ENCODE data around the gene BAX.

Gene BAX

DNA sequence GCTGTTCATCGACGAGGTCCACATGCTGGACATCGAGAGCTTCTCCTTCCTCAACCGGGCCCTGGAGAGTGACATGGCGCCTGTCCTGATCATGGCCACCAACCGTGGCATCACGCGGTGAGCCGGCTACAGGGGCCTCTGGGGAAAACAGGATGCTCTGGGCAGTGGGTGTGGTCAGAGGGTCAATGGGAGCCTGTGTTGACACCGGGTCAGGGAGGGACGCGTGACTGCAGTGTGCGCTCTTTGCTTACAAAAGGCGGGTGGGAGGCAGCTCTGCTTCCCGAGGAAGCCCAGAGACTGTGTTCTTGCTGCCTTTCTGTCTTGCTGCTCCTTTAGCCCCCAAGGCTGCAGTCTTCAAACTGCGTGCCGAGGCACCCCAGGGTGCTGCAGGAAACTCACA lies 56.5 kb downstream of the BAX start:
- DNase-seq (ENCODE audit: low read depth in 1 of 2, low spot score in 1 of 2): no peak

Data from activated CD4-positive, alpha-beta T cell treated with anti-CD3 and anti-CD28 coated beads, Interleukin-2, amount 50 U/mL, for 24 hours (primary cell).